Astrocyte (in vitro differentiated cells and primary cell): ENCODE measurements around the gene ZNF585A.

Experiments
- CTCF ChIP-seq: IDR thresholded peaks from 2 replicates; pipeline ENCODE4 v1.5.1; 2011; ENCODE audit warnings: low read depth, mild to moderate bottlenecking, inconsistent platforms, low read length, moderate library complexity; ENCODE audit not compliant: insufficient read depth
- EZH2 ChIP-seq: IDR thresholded peaks from 2 replicates; pipeline ENCODE4 v1.6.1; 2012; ENCODE audit warnings: mild to moderate bottlenecking, low read length, inconsistent platforms; ENCODE audit not compliant: insufficient read depth

DNA sequence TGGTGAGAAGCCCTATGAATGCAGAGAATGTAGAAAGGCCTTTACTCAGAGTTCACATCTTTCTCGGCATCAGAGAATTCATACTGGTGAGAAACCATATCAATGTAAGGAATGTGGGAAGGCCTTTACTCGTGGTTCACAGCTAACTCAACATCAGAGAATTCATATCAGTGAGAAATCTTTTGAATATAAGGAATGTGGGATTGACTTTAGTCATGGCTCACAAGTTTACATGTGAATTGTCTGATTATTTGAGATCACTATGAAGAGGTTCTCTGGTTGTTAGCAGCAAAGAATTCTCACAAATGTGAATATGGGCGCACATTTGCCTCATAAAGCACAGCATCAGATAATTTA lies 43.7 kb downstream of the ZNF585A start:
- TF ChIP-seq EZH2: no peak
- no peak for TF ChIP-seq CTCF
